ENCODE results near the gene CENPN.

DNA sequence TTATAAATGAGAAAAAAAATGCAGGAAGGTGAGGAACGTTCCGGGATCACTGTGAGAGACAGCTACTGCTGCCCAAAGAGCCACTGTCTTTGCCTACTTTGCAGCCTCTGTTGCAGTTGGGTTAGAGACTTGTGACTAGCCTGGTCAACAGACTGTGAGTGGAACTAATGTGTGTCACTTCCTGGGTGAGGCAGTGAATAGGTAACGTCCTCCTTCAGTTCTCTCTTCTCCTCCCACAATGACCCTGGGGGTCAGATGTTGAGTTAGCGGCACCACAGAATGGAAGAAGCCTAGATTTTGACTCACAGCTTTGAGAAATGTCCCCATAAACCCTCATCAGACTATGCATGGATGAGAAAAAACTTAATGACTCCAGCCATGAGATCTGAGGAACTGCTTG is 64.8 kb downstream of the CENPN start:
- no peak for TF ChIP-seq CTCF (conservative IDR thresholded peaks at IDR 0.05)
- TF ChIP-seq EZH2 (IDR thresholded peaks at IDR 0.05; ENCODE audit: low read depth), result no peak

Measured in PC-9 (cell line).